Eye (tissue), 1 donor: ENCODE results near the gene GET3.
"Not testable (repeated sequence)": the region's sequence is repeated elsewhere in the genome, so short reads cannot be mapped to it uniquely, and the experiment has no call there.

Experiments
- DNase-seq: peaks from one replicate; pipeline ENCODE4 v3.0.0-alpha.2; 2015

GET3 gene

DNA sequence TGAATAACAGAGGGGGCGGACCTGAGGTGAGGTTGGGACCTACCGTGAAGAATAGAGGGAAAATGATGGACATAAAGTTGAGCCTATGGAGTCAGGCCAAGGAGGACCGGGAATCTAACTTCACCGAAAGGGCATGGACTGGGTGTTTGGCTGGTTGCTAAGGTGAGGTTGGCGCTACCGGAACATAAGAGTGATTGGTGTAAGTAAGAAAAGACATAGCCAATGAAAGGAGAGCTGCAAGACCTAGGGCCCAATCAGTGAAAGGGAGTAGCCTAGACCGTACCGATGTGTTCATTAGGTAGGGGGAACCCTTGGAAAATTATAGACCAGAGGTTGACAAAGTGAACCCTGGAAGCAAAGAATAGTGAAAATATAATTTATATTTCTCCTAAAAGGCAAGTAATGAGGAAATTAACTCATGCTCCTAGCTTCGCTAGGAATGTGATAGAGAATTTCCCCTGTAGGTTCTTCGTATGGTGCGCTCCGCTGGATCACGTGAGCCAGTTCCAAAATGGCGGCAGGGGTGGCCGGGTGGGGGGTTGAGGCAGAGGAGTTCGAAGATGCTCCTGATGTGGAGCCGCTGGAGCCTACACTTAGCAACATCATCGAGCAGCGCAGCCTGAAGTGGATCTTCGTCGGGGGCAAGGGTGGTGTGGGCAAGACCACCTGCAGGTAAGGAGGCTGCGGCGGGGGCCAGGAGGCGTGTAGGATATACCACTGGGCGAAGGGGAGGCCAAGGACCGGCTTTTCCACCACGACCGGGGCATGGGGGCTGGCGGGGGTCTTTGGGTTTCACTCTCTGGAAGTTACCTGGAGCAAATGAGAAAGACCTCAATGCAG, at the start of gene GET3:
Gene GET3, plus strand, starts transcription at position 503 of the 840 bp plus-strand sequence. Its CDS starts 9 bp downstream, at position 512.
- DNase-seq: peak; percentile 99

DNA sequence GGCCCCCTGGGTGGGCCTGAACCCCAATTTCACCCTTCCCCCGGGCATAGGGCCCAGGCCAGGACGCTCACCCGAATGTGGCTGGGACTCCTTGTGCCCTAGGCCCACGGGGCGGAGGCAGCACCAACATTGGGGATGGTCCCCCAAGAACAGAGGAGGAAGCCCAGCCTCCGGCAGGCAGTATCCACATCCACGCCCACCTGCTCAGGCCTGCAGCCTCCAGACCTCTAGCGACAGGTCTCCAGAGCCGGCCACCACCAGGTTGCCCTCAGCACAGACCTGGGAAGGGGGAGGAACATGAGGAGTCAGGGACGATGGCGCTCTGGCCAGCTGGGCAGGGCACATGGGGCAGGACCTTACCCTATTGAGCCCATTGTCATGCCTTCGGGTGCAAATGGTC, 48.3 kb upstream of the GET3 start:
- no peak for DNase-seq

DNA sequence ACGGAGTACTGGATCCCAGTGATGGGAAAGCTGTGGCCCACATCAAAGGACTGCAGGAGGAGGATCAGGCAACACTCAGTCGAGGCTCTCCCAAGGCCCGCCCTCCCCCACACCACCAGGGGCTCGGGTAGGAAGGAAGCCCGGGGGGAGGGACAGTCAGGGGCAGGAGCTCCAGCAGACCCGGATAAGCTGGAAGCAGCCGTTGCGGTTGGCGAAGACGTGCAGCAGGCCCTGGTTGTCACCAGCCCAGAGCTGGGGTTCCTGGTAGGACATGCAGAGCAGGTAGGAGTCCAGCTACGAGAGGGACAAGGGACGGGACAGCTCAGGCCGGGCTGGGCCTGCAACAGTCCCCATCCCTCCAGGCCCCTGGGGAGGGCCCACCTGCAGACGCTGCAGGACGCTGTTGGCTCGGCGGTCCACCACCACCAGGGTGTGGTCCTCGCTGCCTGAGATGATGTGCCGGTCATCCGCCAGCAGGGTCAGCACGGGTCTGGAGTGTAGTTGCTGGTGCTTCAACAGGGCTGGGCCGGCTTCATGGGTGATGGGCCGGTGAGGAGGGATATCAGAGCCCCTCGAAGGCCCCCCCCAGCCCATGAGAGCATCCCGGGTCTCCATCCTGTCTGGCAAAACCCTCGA, 47.6 kb upstream of the GET3 start:
- DNase-seq: no peak

DNA sequence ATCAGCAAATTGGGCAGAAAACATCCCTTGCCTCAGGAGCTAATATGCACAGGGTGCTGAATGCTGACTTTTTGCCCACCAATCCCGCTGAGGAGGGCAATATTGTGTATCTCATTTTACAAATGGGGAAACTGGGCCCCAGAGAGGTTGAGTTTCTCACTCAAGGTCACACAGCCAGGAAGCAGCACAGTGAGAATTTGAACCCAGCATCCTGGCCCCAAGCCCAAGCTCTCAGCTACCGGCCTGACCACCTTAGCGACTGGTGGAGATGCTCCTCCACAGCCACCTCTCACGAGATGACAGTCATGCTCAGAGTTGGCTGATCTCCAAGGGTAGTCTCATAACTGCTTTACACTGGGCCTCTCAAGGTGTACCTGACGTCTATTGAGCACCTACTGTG, 44.3 kb upstream of the GET3 start:
- no peak for DNase-seq

DNA sequence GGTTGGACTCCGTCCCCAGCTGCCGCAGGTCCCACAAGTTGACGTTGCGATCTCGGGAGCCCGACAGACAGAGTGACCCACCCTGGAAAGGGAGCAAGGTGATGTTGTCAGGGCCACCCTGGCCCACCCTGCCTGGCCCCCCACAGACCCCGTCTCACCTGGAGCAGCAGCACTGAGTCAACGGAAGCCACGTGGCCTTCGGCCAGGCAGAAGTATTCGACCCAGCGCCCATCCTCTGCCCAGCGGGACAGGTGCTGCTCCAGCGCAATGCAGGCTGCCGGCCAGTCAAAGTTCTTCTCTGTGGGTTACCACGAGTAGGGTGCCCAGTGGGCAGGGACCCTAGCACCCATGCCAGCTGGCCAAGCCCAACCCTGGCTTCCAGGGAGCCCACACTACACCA, 42.7 kb upstream of the GET3 start:
- DNase-seq: no peak

DNA sequence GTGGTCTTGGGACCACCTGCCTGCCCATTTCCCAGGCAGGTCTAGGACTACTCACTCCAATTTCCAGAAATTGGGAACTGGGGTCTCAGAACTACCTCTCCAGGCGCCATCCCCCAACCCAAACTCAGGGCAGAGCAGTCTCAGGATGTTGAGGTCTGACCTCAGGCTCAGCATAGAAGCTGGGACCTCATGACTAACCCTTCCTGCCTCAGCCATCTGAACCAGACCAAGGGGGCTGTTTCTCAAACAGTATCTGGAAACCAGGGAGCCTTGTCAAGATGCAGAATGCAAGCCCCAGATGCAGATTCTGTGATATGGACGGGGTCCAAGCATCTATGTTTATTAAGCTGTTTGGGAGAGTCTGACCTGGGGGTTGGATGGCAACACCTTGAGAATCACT, 42.2 kb upstream of the GET3 start:
- no peak for DNase-seq

DNA sequence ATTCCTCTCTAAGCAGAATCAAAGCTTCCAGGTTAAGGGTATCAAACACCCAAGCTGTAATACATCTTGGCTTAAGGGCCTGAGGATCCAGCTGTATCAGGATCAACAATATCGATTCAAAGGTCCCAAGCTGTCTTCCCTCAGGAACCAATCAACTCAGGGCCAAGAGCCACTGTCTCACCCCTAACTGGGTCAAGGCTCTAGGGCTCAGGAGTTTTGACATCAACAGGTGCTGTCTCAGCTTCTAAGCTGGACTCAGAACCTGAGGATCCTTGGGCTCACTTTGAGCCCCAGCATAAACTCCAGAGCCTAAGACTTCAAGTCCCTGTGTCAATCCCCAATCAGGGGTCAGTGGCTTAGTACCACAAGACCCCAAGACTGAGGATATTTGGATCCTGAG, 41.8 kb upstream of the GET3 start:
- DNase-seq: no peak

DNA sequence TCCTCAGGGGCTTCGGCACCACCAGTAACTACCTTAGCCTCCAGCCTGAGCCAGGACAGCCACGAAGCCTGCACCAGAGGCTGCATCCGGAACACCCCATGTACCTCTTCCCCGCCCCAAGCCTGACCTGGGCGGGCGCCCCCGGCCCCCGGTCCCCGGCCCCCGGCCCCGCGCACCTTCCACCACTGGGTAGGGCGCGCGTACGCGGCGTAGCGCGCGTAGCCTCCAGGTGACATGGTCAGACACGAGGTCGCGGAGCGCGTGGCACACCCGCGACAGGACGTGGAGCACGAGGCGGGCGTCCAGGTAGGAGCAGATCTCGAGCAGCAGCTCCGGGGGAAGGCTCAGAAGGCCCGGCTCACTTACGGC, 41.3 kb upstream of the GET3 start:
- no peak for DNase-seq

DNA sequence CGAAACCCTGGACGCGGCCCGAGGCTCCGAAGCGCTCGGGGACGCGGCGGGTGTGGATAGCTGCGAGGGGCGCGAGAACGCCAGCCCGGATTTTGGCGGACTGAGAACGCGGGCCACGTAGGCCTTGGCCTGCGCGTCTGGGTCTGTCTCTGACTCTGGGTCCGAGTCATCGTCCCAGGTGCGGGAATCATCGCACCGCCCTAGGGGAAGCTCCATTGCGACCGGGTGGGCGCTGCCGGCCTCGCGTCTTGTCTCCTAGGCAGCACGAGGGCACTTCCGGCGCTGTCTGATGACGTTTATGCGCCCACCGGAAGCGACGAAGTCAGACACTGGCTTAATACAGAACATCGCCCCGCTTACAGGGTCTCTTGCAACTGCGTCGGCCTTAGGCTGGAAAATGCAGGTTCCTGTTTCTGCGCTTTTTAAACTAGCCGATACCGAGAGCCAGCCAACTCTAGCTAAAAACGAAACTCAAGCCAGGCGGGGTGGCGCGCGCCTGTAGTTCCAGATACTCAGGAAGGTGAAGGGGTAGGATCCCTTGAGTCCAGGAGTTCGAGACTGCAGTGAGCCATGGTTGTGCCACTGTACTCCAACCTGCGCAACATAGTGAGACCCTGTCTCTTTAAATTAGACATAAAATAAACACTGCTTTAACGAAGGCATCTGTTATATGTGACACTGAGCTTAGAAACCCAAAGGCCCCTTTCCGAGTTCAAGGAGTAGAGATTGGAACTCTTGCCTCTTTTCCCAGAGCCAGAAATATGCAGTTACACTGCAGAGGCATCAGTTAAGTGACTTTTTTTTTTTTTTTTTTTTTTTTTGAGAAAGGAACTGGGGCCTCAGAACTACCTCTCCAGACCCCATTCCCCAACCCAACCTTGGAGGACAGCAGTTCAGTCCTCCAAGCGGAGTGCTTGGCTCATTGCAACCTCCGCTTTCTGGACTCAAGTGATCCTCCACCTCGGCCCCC, 40.6 kb upstream of the GET3 start, which contains the start of gene FBXW9:
Gene FBXW9, minus strand, starts transcription at position 266 of the 970 bp plus-strand sequence. Its CDS starts 50 bp downstream, at position 216.
- DNase-seq: peak; percentile 99

DNA sequence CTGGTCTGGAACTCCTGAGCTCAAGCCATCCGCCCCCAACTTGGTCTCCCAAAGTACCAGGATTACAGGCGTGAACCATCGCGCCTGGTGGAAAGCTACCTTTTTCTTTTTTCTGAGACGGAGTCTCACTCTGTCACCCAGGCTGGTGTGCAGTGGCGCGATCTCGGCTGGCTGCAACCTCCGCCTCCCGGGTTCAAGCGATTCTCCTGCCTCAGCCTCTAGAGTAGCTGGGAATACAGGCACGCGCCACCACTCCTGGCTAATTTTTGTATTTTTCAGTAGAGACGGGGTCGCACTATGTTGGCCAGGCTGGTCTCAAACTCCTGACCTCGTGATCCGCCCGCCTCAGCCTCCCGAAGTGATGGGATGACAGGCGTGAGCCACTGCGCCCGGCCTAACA, 39.9 kb upstream of the GET3 start:
- DNase-seq: not testable (repeated sequence)

DNA sequence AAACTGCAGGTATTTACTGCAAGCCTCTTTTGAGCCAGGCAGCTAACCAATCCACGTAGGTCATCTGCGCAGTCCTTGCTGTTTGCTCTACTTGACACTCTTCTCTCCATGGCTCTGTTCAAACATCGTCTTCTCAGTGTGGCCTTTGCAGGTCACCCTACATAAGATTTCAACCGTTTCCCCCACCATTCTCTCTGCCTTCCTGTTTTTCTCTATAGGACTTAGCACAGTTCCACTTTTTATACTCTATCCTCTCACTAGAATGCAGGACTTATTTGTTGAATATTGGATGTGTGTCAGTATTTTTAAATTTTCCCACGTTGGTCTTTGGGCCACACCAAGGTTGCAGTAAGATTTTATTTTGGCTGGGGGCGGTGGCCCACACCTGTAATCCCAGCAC, 39.2 kb upstream of the GET3 start:
- DNase-seq: no peak

DNA sequence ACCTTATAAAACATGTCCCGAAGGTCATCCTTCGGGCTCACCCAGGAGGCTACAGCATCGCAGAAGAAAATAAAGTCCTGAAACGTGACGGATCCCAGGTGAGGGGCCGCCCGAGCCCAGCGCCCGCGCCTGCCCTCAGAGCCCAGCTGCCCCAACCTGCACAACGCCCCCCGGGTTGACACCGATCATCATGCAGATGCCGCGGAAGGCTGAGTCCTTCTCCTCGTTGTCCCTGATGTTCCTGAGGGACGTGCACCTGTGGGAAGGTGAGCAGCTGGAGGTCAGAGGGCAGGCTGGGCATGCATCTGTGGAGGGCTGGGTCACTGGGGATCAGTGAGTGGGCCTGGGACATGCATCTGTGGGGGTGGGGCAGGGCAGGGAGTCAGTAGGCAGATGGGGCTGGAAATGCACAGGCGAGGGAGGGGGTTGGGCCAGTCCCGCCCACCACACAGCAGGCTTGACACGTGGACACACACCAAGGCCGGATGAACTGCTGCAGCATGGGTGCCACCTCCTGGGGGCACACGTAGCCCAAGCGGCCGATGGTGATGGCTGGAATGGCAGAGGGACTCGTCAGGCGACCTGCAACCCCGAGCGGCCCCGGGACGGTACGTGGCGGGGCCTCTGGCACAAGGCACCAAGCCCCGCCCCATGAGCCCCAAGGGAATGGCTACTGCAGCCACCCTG, 35.6 kb upstream of the GET3 start:
- no peak for DNase-seq

DNA sequence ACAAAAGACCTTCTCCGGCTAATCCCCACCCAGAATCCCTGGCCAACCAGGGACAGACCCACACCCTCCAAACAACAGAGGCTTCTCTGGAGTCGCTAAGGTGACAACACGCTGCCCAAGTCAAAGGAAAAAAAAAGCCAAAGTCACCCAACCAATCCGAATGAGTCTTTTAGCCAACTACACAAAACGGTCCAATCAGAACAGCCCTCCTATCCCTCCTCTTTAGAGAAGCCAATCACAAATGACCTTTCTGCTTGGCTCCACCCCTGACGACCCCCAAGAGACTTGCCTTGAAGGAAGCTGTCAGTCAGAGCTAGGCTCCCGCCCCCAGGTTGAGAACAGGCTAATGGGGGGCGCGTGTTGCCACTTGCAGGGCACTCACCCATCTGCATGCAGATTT, 34.3 kb upstream of the GET3 start:
- DNase-seq: peak; percentile 78

DNA sequence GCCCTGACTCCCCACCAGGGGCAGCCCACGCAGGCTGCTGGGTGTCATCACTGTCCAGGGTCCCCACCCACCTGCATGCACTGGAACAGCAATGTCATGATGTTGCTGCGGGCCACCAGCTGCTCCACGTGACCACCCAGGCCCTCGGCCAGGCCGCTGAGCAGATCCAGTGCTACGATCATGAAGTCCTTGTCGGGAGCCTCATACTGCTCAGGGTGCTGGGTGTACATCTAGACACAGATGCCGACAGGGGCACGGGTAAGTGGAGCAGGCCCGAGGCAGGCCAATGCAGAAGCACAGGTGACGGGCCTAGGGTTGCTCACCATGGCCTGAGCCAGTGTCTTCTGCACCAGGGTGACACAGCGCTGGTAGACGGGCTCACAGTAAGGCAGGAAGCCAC, 32.1 kb upstream of the GET3 start:
- DNase-seq: no peak

DNA sequence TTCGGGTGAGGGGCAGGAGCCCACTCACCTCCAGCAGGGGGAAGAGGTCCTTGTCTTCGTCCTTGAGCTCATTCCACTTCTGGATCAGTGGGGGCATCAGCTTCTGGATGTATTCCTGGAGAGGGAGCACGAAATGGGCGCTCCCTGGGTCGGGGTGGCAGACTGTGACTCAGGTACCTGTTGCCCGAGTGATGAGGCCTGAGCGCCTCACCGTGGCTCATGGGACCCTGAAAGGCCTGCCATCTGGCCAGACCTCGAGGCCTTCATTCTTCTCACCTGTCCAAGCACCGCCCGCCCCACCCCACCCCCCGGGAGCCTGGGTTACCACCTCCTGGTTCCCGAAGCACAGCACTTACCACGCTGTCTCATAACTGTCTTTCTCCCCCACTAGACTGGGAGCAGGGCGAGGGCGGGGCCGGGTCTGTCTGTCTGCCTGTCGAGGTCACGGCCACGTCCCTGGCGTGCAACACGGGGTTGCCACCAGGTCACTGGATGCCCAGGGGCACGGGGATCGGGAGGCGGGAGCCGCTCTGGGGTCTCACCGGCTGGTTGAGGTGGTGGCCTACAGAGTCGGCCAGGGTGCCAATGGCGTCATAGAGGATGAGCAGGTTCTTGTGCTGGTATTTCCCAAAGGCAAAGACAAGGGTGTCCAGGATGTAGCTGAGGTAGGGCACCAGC, 31.5 kb upstream of the GET3 start:
- no peak for DNase-seq

DNA sequence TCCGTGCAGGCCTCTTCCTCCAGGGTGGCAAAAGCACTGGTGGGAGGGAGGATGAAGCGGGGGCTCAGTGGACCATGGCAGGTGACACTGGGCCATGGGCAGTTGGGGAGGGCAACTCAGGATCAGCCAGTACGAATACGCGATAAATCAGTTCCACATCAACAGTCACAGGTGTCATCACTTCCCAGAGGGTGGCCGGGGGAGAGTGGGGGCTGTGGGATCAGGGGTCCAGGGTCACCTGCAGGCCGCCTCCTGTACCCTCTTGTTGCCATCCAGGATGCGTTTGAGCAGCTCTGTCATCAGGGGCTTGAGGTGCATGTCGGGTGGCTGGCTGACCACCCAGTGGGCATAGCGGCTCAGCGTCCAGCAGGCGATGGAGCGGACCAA, 31.0 kb upstream of the GET3 start:
- DNase-seq: no peak

DNA sequence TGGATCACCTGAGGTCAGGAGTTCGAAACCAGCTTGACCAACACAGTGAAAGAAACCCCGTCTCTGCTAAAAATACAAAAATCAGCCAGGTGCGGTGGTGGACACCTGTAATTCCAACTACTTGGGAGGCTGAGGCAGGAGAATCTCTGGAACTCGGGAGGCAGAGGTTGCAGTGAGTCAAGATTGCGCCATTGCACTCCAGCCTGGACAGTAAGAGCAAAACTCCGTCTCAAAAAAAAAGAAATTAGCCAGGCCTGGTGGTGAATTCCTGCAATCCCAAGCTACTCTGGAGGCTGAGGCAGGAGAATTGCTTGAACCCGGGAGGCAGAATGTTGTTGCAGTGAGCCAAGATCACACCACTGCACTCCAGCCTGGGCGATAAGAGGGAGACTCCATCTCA, 28.7 kb upstream of the GET3 start:
- DNase-seq: no peak

DNA sequence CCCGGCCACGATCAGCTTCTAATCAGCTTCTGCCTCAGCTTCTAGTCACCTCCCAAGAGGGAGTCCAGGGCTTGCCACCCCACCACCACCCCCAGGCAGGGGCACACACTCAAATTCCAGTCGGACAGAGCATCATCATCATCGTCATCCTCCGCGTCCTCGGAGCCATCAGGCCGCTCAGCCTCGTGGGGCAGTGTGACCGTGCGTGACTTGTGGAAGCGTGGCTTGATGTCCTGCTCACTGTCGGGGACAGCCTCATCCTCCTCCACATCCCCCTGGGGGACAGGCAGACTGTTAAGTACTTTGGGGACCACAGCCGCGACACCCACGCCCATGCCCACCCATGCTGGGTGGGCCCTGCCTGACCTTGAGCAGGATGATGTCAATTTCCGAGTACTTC, 26.1 kb upstream of the GET3 start:
- no peak for DNase-seq

DNA sequence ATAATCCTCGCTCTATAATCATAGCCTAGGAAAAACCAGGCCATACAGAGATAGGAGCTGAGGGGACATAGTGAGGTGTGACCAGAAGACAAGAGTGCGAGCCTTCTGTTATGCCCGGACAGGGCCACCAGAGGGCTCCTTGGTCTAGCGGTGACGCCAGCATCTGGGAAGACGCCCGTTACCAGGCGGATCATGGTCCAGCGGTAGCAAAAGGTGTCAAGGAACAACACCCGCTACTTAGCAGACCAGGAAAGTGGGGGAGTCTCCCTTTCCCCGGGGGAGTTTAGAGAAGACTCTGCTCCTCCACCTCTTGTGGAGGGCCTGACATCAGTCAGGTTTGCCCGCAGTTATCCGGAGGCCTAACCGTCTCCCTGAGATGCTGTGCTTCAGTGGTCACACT, 25.2 kb upstream of the GET3 start:
- not testable (repeated sequence) for DNase-seq

DNA sequence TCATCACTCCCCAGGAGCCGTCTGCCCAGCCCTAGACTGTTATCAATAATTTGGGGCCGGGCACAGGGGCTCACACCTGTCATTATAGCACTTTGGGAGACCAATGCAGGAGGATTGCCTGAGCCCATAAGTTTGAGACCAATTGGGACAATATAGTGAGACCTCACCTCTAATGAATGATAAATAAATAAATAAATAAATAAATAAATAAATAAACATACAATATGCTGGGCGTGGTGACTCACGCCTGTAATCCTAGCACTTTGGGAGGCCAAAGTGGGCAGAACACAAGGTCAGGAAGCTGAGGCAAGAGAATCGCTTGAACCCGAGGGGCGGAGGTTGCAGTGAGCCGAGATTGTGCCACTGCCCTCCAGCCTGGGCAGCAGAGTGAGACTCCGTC, 24.0 kb upstream of the GET3 start:
- DNase-seq: not testable (repeated sequence)

DNA sequence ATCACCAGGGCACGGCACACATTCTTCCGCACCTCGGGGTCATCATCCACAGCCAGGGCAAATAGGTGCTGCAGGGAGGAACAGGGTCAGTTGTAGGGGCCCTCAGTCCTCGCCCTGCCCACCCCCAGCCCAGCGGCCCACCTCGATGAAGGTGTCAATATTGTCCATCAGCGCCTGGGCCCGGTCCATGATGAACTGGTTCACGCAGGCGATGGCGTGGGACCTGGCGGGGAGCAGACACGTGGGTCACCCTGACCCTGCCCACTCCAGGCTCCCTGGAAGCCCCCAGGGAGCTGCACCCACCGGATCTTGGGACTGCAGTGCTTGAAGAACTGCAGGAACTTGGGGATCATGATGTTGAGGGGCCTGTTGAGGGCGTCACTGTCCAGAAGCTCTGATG, 22.2 kb upstream of the GET3 start:
- DNase-seq: no peak

DNA sequence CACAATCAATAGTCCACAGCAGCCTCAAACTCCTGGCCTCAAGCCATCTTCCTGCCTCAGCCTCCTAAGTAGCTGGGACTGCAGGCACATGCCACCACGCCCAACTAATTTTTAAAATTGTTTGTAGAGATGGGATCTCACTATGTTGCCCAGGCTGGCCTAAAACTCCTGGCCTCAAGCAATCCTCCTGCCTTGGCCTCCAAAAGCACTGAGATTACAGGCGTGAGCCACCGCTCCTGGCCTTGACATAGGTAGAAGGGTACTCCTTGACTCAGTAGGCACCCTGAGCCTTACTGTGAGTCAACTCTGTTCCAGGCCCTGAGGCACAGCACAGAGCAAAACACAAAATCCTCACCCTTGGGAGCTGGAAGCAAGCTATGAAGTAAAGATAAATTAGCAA, 21.4 kb upstream of the GET3 start:
- DNase-seq: no peak
